ENCODE results near the gene ARPIN. TPM values are rescaled to one million over a fixed set of nuclear protein-coding genes. Genes with fewer than 3 reads are reported as not detected.

Gene ARPIN
- total and polyA plus RNA-seq, 10 of the 15 experiments (the other 5 are each of a cell fraction or from before 2014, with no cell fraction given): 0.02 to 0.04 TPM; not detected in 8

- intact Hi-C loops (cut with micrococcal nuclease; ENCODE audit: unreplicated experiment): no loop called here
- no peak overlapping the region for H3K4me3 ChIP-seq
- POLR2A ChIA-PET: no interaction called here
Measured at GRCh38 chr15:89880727-89881126, 32.0 kb downstream of the ARPIN start.

GRCh38 chr15:89878323-89878722, 34.4 kb downstream of the ARPIN start:
- intact Hi-C loops (cut with micrococcal nuclease; ENCODE audit: unreplicated experiment): loop anchor here (5.0 kb wide), 1 partner anchor 209 kb away; no protein-coding TSS in a partner anchor
- DNase-seq (ENCODE audit: low read depth, low spot score): no peak
- H3K27me3 ChIP-seq (replicated peaks in 1 of 2; ENCODE audit: control insufficient read depth in 2 of 2, insufficient read depth in 2 of 2, low read length in 1 of 2): no peaks in the 10 kb centered on the region
- no peaks in the 10 kb centered on the region for H3K79me2 ChIP-seq (ENCODE audit: control insufficient read depth, insufficient read depth, low read length)
- ChIA-PET POLR2A (no interaction called here), CTCF (interaction anchor here (0.8 to 9.0 kb wide), 5 partner anchors 20 to 192 kb away, joined by 3 to 380 read pairs (median 4); no protein-coding TSS in a partner anchor), RAD21 (ENCODE audit: unreplicated experiment) (interaction anchor here (1.5 to 2.4 kb wide), 2 partner anchors 117 to 138 kb away, joined by 6 to 19 read pairs; no protein-coding TSS in a partner anchor), SMC1A (ENCODE audit: uncharacterized antibody, unreplicated experiment) (interaction anchor here (1.1 to 5.2 kb wide), 2 partner anchors 118 to 122 kb away, joined by 3 to 132 read pairs; no protein-coding TSS in a partner anchor)
- no peaks in the 10 kb centered on the region for H4K20me1 ChIP-seq (ENCODE audit: control insufficient read depth, insufficient read depth)
- no peak overlapping the region for H2AFZ ChIP-seq (ENCODE audit: control insufficient read depth, low read depth, low read length)
- no peak for ATAC-seq
- no peak overlapping the region for H3K4me3 ChIP-seq
- H3K36me3 ChIP-seq (ENCODE audit: control insufficient read depth in 2 of 2, insufficient read depth in 2 of 2, low read length in 1 of 2): no peaks in the 10 kb centered on the region; a peak in 1 of 4 replicates
- in situ Hi-C loops (cut with MboI): loop anchor here (5.0 kb wide), 1 partner anchor 121 kb away; no protein-coding TSS in a partner anchor
- H3K27ac ChIP-seq (ENCODE audit: control insufficient read depth, insufficient read depth): no peak overlapping the region
- no peak overlapping the region for H3K4me2 ChIP-seq (ENCODE audit: control insufficient read depth, insufficient read depth)
- no peak for FAIRE-seq
- no peak overlapping the region for H3K9ac ChIP-seq (ENCODE audit: control insufficient read depth, insufficient read depth, low read length)
- BruUV-seq (replicated peaks): no TSS peak
- no peaks in the 10 kb centered on the region for H3K4me1 ChIP-seq (ENCODE audit: control insufficient read depth, insufficient read depth, low read length)
- WGBS (ENCODE audit: insufficient coverage, insufficient replicate concordance, low lambda C conversion rate, missing lambda C conversion rate): 97% methylated on average over 3 of the region's 3 CpGs
- H3K9me3 ChIP-seq (replicated peaks; ENCODE audit: control insufficient read depth, insufficient read depth, low read length): no peaks in the 10 kb centered on the region
- TF ChIP-seq RCOR1 (conservative IDR thresholded peaks at IDR 0.05; ENCODE audit: low read depth, low read length): no peak
- TF ChIP-seq REST (IDR thresholded peaks at IDR 0.05; ENCODE audit: low read depth, low read length): no peak
- TF ChIP-seq E4F1 (IDR thresholded peaks at IDR 0.05; ENCODE audit: borderline replicate concordance, partially characterized antibody): no peak
- TF ChIP-seq ZNF592 (IDR thresholded peaks at IDR 0.05): no peak

More at GRCh38 chr15:89880727-89881126, 32.0 kb downstream of the ARPIN start:
- Histone ChIP-seq H3K36me3 (ENCODE audit: control insufficient read depth in 2 of 2, insufficient read depth in 2 of 2, low read length in 1 of 2) (no peaks in the 10 kb centered on the region; a peak in 1 of 4 replicates), H3K27me3 (replicated peaks in 1 of 2; ENCODE audit: control insufficient read depth in 2 of 2, insufficient read depth in 2 of 2, low read length in 1 of 2) (no peaks in the 10 kb centered on the region), H3K4me1 (ENCODE audit: control insufficient read depth, insufficient read depth, low read length) (no peaks in the 10 kb centered on the region), H3K4me2 (ENCODE audit: control insufficient read depth, insufficient read depth) (no peak overlapping the region), H3K9me3 (replicated peaks; ENCODE audit: control insufficient read depth, insufficient read depth, low read length) (no peaks in the 10 kb centered on the region), H3K9ac (ENCODE audit: control insufficient read depth, insufficient read depth, low read length) (no peak overlapping the region), H3K79me2 (ENCODE audit: control insufficient read depth, insufficient read depth, low read length) (no peaks in the 10 kb centered on the region), H3K27ac (ENCODE audit: control insufficient read depth, insufficient read depth) (no peak overlapping the region), H4K20me1 (ENCODE audit: control insufficient read depth, insufficient read depth) (no peaks in the 10 kb centered on the region), H2AFZ (ENCODE audit: control insufficient read depth, low read depth, low read length) (no peak overlapping the region)
- BruUV-seq (replicated peaks): no TSS peak
- ChIA-PET SMC1A (ENCODE audit: uncharacterized antibody, unreplicated experiment) (interaction anchor here (0.5 kb wide), 1 partner anchor 191 kb away, joined by 4 read pairs; no protein-coding TSS in a partner anchor), CTCF (interaction anchor here (0.6 kb wide), 1 partner anchor 52 kb away, joined by 3 read pairs; no protein-coding TSS in a partner anchor), RAD21 (ENCODE audit: unreplicated experiment) (interaction anchor here (1.0 kb wide), 1 partner anchor 120 kb away, joined by 3 read pairs; no protein-coding TSS in a partner anchor)
- TF ChIP-seq WRNIP1 (IDR thresholded peaks at IDR 0.05; ENCODE audit: borderline replicate concordance, low read depth, low read length): no peak
- ATAC-seq: no peak
- in situ Hi-C loops (cut with MboI): no loop called here
- FAIRE-seq: no peak
- DNase-seq (ENCODE audit: low read depth, low spot score): no peak
- 52% methylated on average over 1 of the region's 1 CpG for WGBS (ENCODE audit: insufficient coverage, insufficient replicate concordance, low lambda C conversion rate, missing lambda C conversion rate)
